Osteoblast (primary cell): ENCODE data around the gene TPD52L2. TPM values are rescaled to one million over a fixed set of nuclear protein-coding genes. Genes with fewer than 3 reads are reported as not detected.

ENCODE experiments used
- DNase-seq: peaks from one replicate; pipeline ENCODE4 v3.0.0; 2011; ENCODE audit warnings: low spot score, mixed read lengths; ENCODE audit not compliant: insufficient read length; ENCODE audit errors: missing footprints
- H2AFZ ChIP-seq: 2 replicates; pipeline ENCODE4 v1.6.0; 2011; ENCODE audit warnings: mild to moderate bottlenecking, low read length
- H3K27ac ChIP-seq: 2 replicates; pipeline ENCODE4 v1.5.1; 2011; ENCODE audit warnings: mild to moderate bottlenecking, low read depth, low read length, moderate library complexity
- H3K27me3 ChIP-seq: 2 replicates; pipeline ENCODE4 v1.6.0; 2012; ENCODE audit warnings: mild to moderate bottlenecking, control low read depth, inconsistent platforms, low read length, moderate library complexity; ENCODE audit not compliant: insufficient read depth
- H3K36me3 ChIP-seq: 2 replicates; pipeline ENCODE4 v1.5.1; 2011; ENCODE audit warnings: mild to moderate bottlenecking, low read length, control low read depth, moderate library complexity; ENCODE audit not compliant: insufficient read depth
- H3K4me1 ChIP-seq: 2 replicates; pipeline ENCODE4 v1.5.1; 2011; ENCODE audit warnings: mild to moderate bottlenecking, low read length, control low read depth, moderate library complexity; ENCODE audit not compliant: insufficient read depth
- H3K4me2 ChIP-seq: 2 replicates; pipeline ENCODE4 v1.6.0; 2011; ENCODE audit warnings: mild to moderate bottlenecking, low read length; ENCODE audit not compliant: insufficient read depth
- H3K4me3 ChIP-seq: fragments of 200-600 bp; sonication (generic); 3 replicates; pipeline ENCODE4 v1.5.1; 2012; ENCODE audit warnings: mild to moderate bottlenecking, low read length, inconsistent platforms; ENCODE audit not compliant: insufficient read depth
- H3K79me2 ChIP-seq: 2 replicates; pipeline ENCODE4 v1.6.0; 2012; ENCODE audit warnings: mild to moderate bottlenecking, low read length, control low read depth, inconsistent platforms; ENCODE audit not compliant: insufficient read depth
- H3K9me3 ChIP-seq: 2 replicates; pipeline ENCODE4 v1.5.1; 2011; ENCODE audit warnings: low read depth, low read length, control low read depth
- H4K20me1 ChIP-seq: 2 replicates; pipeline ENCODE4 v1.6.0; 2012; ENCODE audit warnings: mild to moderate bottlenecking, low read length, control low read depth; ENCODE audit not compliant: insufficient read depth
- total RNA-seq: library from RNA; depleted of rRNA; stranded (reverse); fragments of >200 nt; gene quantifications from 2 replicates; pipeline ENCODE4 v1.2.3, GENCODE V29; 2012
- TF ChIP-seq, protein P1 (sequence below): IDR thresholded peaks from 2 replicates; pipeline ENCODE4 v1.5.1; 2011; ENCODE audit warnings: mild to moderate bottlenecking, low read depth, low read length, moderate library complexity; ENCODE audit errors: extremely low read depth

TPD52L2 gene
- total RNA-seq, 1 donor, result 115 TPM

DNA sequence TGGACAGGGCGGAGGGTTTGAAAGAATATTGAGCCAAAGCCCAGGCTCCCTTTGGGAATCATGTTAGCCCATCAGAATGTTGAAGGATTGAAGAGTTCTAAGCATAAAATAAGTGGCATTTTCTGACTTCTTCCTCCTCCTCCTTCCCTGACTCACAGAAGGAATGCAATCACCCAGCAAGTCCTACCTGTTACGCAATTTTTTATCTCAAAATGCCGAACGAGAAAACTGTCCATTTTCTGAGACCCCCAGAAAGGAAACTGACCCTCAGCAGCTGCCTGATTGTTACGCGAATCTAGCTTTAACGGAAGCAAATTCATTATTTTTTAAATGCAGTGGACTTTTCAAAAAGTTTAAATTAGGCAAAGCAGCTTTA lies 25.1 kb downstream of the TPD52L2 start:
- H3K4me1 ChIP-seq, result peaks cover 11% of the 10 kb centered on the region
- peak; percentile 90 for DNase-seq
- no peaks in the 10 kb centered on the region for H3K9me3 ChIP-seq
- H2AFZ ChIP-seq, result no peak overlapping the region
- H3K4me3 ChIP-seq, result no peak overlapping the region
- H3K79me2 ChIP-seq, result peaks cover 36% of the 10 kb centered on the region
- H3K4me2 ChIP-seq, result no peak overlapping the region
- peaks cover 65% of the 10 kb centered on the region for H3K36me3 ChIP-seq
- H4K20me1 ChIP-seq, result peaks cover 43% of the 10 kb centered on the region
- H3K27ac ChIP-seq, result no peak overlapping the region
- TF ChIP-seq, protein P1, sequence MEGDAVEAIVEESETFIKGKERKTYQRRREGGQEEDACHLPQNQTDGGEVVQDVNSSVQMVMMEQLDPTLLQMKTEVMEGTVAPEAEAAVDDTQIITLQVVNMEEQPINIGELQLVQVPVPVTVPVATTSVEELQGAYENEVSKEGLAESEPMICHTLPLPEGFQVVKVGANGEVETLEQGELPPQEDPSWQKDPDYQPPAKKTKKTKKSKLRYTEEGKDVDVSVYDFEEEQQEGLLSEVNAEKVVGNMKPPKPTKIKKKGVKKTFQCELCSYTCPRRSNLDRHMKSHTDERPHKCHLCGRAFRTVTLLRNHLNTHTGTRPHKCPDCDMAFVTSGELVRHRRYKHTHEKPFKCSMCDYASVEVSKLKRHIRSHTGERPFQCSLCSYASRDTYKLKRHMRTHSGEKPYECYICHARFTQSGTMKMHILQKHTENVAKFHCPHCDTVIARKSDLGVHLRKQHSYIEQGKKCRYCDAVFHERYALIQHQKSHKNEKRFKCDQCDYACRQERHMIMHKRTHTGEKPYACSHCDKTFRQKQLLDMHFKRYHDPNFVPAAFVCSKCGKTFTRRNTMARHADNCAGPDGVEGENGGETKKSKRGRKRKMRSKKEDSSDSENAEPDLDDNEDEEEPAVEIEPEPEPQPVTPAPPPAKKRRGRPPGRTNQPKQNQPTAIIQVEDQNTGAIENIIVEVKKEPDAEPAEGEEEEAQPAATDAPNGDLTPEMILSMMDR, result no peak
- no peaks in the 10 kb centered on the region for H3K27me3 ChIP-seq

DNA sequence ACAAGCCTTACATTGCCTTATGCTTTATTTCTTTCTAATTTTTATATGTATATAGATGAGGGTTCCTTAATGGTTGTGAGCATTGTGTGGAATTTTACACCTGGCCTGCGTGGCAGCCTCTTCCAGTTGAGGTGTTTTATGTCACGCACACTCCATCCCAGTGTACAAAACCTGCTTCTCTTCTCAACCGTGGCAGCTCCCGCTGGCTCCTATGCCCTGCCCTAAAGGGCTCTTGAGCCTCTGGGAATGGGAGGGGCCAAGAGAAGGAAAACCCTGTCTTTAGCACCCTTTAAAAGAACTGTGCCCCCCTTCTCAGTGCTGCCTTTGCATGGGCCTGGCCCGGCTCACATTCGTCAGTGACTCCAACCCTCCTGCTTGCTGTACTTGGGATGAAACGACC lies 25.5 kb downstream of the TPD52L2 start:
- Histone ChIP-seq H4K20me1 (peaks cover 39% of the 10 kb centered on the region), H3K27ac (no peak overlapping the region), H3K36me3 (peaks cover 61% of the 10 kb centered on the region), H3K4me3 (no peak overlapping the region), H3K4me2 (no peak overlapping the region), H3K27me3 (no peaks in the 10 kb centered on the region), H3K4me1 (peaks cover 11% of the 10 kb centered on the region), H3K79me2 (peaks cover 34% of the 10 kb centered on the region), H3K9me3 (no peaks in the 10 kb centered on the region), H2AFZ (no peak overlapping the region)
- DNase-seq, result peak; percentile 67
- TF ChIP-seq, protein P1, result no peak

DNA sequence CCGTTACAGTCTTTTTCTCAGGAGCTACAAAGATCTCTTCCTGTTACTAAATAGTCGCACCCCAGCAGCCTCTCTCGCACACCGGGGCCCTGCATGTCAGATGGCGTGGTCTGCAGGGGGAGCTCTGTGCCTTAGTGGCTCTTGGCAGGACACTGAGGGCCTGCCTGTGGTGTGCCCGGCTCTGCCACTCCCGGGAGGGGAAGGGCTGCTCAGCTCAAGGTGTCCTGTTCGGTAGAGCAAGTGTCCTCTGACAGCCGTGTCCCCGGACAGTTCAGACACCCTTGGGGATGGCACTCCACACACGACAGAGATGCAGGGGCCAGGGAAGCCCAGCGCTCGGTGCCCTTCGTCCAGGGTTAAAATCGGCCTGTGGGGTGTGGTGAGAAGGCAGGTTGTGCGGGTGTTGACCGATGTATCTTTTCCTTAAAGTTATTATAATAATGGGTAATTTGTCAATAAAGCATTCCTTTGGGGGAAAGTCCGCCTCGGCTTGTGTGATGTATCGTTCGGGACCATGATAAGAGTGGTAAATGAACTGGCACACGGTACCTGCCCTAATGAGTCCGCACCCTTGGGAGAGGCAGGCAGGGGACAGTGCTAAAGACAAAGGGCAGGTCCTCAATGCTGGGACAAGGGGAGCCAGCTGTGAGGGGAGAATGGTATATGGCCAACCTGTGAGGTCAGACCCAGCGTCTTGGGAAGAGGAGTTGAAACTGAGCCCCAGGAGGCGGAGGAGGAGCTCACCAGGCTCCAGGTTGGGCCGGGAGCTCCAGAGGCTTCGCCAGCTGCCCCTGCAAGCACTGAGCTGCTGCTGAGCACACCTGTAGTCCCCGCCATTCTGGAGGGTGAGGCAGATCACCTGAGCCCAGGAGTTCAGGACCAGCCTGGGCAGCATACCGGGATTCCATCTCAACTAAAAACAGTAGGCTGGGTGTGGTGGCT lies 26.3 kb downstream of the TPD52L2 start:
- Histone ChIP-seq H3K4me2 (no peak overlapping the region), H4K20me1 (peaks cover 39% of the 10 kb centered on the region), H3K36me3 (peaks cover 55% of the 10 kb centered on the region), H3K27ac (no peak overlapping the region), H3K4me3 (no peak overlapping the region), H3K4me1 (peaks cover 15% of the 10 kb centered on the region), H3K27me3 (no peaks in the 10 kb centered on the region), H2AFZ (no peak overlapping the region), H3K79me2 (peaks cover 36% of the 10 kb centered on the region), H3K9me3 (no peaks in the 10 kb centered on the region)
- TF ChIP-seq, protein P1, result no peak
- DNase-seq, result peak; percentile 38

DNA sequence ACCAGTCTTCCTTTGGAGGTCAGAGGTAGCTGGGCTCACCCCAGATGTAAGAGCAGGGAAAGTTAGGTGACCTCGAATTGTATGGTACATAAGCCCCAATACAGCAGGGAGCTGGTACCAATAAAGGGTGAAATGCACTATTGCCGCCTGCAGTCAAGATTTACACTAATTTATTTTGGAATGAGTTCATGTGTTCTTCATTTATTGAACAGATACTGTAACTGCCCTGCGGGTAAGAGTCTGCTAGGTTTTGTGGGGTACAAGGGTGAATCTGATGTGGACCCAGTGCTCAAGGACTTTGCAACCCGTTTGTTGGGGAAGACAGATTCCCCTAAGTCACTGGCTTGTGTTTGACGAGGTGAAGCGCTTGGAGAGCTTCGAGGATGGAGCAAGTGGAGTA lies 27.3 kb downstream of the TPD52L2 start:
- Histone ChIP-seq H3K79me2 (peaks cover 39% of the 10 kb centered on the region), H3K4me2 (no peak overlapping the region), H2AFZ (no peak overlapping the region), H3K9me3 (no peaks in the 10 kb centered on the region), H3K27me3 (no peaks in the 10 kb centered on the region), H3K4me3 (no peak overlapping the region), H3K27ac (no peak overlapping the region), H3K36me3 (peaks cover 49% of the 10 kb centered on the region), H3K4me1 (peaks cover 21% of the 10 kb centered on the region), H4K20me1 (peaks cover 45% of the 10 kb centered on the region)
- TF ChIP-seq, protein P1, result no peak
- peak; percentile 62 for DNase-seq
